ENCODE measurements around the gene TMEM18.

Gene TMEM18

GRCh38 chr2:634636-635388 is 42.4 kb downstream of the TMEM18 start:
- DNase-seq (ENCODE audit: low read depth in 2 of 2) = no peak

- no peak for DNase-seq (ENCODE audit: low read depth in 2 of 2)
Observed at GRCh38 chr2:634041-634440, 43.2 kb downstream of the TMEM18 start.

DNA sequence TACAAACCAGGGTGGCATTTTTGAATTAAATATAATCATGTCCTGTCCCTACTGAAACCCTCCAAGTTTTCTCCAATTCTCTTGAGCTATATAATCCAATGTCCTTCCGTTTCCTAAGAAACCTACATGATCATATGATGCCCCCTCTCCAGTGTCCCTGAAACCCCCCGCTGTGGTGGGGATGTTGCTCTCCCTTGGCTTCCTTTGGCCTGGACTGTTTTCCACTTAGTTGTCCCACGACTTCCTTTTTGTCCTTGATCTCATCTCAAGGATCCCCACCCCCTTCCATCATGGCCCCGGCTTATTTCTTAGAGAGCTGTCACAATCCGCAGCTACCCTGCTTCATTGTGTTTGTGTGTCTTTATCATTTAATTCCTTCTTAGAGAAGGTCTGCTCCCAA is 43.8 kb downstream of the TMEM18 start:
- no peak for DNase-seq (ENCODE audit: low read depth in 2 of 2)

- DNase-seq (ENCODE audit: low read depth in 2 of 2) = no peak
Observed at GRCh38 chr2:632471-632870, 44.7 kb downstream of the TMEM18 start.

DNA sequence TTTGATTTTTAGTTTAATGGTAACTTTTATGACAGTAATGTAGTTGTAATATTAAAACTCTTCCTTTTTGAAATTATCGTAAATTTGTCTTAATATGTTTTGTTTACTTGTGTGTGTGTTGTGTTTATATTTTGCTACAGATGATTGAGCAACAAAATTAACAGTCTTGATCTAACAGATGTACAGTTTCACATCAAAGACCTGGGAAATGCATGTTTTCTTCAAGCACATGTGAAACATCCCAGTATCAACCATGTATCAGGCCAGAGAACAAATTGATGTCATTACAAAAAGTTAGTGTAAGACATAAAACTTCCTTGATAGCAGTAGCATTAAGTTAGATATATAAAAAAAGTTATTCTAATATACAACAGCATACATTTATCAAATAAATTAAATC is 45.5 kb downstream of the TMEM18 start:
- DNase-seq (ENCODE audit: low read depth in 2 of 2) = no peak

GRCh38 chr2:630451-631320 is 46.5 kb downstream of the TMEM18 start:
- DNase-seq (ENCODE audit: low read depth in 2 of 2) = no peak

DNA sequence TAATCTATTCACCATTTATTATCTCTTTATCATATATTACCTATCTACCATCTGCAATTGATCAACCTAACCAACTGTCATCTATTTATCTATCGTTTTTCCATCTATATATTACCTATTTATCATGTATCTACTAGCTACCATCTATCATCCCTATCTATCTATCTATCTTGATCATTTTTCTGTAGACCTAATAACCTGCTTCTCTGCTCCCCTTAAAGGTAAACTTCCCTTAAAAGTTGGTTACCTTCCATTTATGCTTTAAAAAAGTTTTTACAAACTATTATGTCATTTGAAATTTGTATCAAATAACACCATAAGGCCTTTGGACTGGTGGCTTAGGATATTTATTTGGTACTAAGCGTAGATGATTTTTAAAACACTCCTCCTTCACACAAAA is 47.2 kb downstream of the TMEM18 start:
- DNase-seq (ENCODE audit: low read depth in 2 of 2) = no peak

DNA sequence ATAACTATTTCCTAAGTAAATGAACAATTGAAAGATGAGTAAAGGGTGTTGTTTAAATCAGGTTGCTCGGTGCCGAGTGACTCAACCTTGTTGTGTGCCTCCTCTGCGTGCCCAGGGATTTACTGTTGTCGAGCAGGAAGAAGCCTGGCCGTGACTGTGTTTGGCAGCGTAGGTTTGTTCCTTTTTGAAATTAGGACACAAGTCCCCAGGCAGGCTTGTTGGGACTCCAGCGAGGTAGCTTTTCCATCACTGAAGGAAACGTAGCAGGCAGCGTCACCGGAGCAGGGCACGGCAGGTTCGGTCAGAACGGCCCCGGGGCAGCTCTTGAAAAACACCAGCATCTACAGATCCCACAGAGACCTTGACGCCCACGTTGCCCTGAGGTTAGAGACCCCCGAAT is 48.6 kb downstream of the TMEM18 start:
- no peak for DNase-seq (ENCODE audit: low read depth in 2 of 2)

GRCh38 chr2:627926-628560 is 49.2 kb downstream of the TMEM18 start:
- DNase-seq (ENCODE audit: low read depth in 2 of 2) = no peak

GRCh38 chr2:627340-627709 is 49.9 kb downstream of the TMEM18 start:
- no peak for DNase-seq (ENCODE audit: low read depth in 2 of 2)

GRCh38 chr2:626491-627339 is 50.5 kb downstream of the TMEM18 start:
- no peak for DNase-seq (ENCODE audit: low read depth in 2 of 2)

DNA sequence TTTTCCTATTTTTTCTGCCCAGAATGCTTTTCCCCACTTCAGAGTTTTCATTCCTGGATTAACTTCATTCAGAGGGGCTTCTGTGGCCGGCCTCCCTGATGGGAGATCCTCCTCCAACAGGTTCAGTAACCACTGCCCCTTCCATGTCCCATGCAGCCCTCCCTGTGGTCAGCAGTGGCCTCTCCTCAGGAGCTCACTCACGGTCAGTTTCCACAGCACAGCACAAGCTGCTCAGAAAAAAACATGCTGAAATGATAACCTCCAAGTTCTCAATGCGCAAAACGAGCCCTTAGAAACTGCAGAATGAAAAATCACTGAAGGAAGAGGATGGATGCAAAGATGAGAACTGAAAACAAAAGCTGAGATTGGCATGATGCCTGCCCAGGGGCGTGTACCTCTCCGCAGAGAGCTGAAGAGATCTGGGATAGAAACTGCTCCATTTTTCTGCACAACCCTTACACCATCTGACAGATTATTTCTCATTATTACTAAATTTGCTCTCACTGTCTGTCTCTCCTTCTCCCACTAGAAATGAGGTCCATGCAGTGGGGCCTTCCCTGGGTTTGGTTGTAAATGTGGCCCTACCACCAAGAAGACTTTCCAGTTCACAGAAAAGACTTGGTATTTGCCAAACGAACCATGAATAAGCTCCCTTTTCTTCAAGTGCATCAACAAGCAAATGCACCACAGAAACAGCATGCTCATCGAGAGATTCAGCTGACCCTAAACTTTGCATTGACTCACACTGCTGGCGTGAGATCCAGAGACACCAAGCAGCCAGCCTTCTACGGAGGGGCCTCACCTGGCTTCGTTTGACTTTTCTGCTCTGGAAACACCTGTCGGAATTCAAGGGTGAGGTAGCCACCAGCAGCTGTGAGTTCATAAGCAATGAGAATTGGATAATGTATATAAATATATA is 51.5 kb downstream of the TMEM18 start:
- no peak for DNase-seq (ENCODE audit: low read depth in 2 of 2)

DNA sequence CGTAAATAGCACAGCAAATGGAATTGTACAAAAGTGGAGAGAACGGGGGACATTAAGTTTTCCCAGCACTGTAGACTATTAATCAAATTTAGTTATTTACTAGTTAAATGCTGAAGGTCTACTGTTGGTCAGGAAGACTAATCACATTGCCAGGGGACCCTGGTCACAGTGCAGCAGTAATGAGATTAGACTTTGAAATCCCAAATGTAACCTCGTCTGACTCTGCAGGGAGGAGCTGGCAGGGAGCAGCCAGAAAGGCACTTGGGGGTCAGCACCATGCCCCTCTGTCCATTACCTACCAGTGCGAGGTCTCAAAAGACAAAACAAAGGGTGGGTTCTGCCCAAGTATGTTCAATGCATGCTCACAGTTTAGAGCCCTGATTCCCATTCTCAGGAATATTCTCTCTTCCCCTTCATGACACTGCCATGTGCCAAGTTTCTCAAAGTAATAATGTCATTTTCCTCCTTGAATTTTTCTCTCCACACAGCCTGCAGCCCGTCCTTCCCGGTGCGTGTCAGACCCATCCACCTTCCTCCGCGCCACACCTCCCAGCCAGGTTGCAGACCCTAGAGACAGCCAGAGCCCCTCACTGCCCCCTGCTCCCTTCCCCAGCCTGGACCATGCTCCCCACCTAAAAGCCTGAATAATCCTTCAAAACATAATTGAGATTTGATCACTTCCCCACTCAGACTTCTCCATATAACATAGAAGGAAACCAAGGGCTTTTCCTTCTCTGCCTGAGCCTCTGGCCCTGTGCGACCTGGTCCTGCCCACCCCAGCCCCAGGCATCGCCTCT is 52.5 kb downstream of the TMEM18 start:
- DNase-seq (ENCODE audit: low read depth in 2 of 2) = no peak

GRCh38 chr2:624096-624495 is 53.1 kb downstream of the TMEM18 start:
- DNase-seq (ENCODE audit: low read depth in 2 of 2) = no peak

DNA sequence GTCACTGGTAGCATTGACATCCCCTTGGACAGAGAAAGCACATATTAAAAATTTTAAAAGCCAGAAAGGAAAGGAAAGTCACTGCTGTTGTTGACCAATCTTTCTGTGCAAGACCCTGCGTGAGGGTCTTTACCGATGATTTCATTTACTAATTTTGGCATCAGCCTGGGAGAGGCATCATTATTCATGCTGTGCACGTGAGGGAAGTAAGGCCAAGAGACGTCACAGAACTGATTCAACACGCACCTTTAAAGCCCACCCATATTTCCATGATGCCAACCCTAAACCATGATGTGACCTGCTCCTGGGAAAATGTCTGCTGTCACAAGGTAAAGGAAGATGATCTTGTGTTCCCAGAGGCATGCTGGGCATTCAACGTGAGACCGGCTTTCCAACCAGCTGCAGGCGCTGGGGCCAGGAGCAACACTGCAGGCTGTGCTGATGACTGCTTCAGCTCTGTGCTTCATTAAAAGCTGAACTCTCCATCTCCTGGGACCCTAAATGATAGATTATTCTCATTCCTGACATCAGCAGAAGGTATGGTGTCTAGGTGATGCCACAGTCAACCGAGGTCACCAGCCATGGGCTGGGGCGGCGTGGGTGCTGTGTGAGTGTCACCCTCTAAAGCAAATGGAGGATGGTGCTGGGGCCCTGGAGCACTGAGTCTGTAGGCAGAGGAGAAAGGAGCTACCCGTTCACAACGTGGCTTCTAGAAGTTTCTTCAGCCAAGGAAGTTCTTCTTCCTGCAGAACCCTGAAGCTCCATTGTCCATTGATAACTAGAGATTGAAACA is 53.9 kb downstream of the TMEM18 start:
- DNase-seq (ENCODE audit: low read depth in 2 of 2) = no peak

DNA sequence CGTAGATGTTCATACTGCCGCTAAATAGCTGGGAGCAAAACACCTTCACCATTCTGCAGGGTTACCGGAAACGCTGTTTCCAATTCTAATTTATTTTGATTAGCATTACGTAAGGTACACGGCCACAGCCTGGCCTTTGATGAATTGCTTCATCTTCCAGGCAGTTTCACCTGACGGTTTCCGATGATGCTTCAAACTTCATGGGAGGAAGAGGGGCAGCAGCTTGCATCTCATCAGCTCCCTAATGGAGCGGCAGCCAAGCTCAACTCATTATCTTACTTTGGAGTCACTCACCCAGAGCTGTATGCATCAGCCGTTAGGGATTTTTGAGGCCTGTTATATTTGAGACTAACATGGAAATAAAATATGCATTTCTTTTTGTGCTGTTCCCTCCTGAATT is 54.8 kb downstream of the TMEM18 start:
- no peak for DNase-seq (ENCODE audit: low read depth in 2 of 2)

GRCh38 chr2:621303-622099 is 55.7 kb downstream of the TMEM18 start:
- no peak for DNase-seq (ENCODE audit: low read depth in 2 of 2)

All from stimulated activated CD4-positive, alpha-beta T cell treated with anti-CD3 and anti-CD28 coated beads, Interleukin-4, amount 100 ng/mL, for 48 hours (primary cell).